ENCODE measurements around the gene STUM.

DNA sequence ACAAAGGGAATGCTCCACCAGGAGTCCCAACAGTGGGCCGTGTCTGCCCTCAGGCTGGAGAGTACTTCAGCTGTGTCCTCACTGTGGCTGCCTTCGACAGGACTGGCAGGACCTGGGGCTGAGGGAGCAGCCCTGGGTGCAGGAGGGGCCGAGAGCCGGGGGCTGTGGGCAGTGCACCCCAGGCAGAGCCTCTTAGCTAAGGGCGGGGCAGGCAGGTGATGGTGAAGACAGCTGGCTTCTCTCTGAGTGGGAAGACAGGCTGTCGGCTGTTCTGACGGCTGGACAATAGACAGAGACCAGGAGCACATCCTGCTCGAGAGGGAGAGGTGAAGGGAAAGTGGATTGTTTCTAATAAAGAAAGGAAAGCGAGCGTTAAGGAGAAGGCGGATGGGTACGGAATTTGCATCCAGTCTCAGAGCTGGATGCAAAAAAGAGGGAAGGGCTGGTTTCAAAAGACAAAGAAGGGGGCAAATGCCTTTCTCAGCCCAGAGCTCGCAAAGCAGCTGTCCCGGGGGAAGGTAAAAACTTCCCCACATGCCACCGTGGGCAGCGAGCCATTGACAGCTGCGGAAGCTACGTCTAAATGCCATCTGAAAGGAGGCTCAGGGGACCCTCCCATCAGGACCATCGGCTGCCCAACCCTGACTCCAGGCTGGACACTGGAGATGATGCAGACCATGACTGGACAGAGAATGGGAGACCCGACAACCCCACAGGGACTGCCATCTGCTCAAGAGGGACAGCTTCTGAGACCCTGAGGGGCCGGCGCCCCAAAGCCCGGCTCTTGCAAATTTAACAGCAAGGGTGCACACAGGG lies 92.0 kb downstream of the STUM start:
- TF ChIP-seq, protein P1, sequence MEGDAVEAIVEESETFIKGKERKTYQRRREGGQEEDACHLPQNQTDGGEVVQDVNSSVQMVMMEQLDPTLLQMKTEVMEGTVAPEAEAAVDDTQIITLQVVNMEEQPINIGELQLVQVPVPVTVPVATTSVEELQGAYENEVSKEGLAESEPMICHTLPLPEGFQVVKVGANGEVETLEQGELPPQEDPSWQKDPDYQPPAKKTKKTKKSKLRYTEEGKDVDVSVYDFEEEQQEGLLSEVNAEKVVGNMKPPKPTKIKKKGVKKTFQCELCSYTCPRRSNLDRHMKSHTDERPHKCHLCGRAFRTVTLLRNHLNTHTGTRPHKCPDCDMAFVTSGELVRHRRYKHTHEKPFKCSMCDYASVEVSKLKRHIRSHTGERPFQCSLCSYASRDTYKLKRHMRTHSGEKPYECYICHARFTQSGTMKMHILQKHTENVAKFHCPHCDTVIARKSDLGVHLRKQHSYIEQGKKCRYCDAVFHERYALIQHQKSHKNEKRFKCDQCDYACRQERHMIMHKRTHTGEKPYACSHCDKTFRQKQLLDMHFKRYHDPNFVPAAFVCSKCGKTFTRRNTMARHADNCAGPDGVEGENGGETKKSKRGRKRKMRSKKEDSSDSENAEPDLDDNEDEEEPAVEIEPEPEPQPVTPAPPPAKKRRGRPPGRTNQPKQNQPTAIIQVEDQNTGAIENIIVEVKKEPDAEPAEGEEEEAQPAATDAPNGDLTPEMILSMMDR (IDR thresholded peaks at IDR 0.05; ENCODE audit: poor library complexity): no peak
- no peak for TF ChIP-seq EZH2 (IDR thresholded peaks at IDR 0.05; ENCODE audit: borderline replicate concordance)
